SK-N-SH (cell line): Measurements from ENCODE around the gene UGT1A3. TPM values are rescaled to one million over a fixed set of nuclear protein-coding genes. Genes with fewer than 3 reads are reported as not detected.

ENCODE experiments used
- CTCF ChIA-PET: fragments of 300-600, 350-600 bp; formaldehyde crosslinking; extraction: SDS; loops from one replicate; lab custom pipeline; 2021; lab: Yijun Ruan, JAX
- POLR2A ChIA-PET: fragments of 350-600 bp; sonication (Branson Sonifier 250); formaldehyde crosslinking; extraction: SDS; loops from one replicate; lab custom pipeline; 2020; ENCODE audit warnings: antibody characterized with exemption, inconsistent platforms; lab: Yijun Ruan, JAX
- DNase-seq: peaks from one replicate; pipeline ENCODE4 v3.0.0; 2012
- H2AFZ ChIP-seq: fragments of 200-600 bp; sonication (generic); 2 replicates; pipeline ENCODE4 v1.8.1; 2016; ENCODE audit warnings: antibody characterized with exemption, mild to moderate bottlenecking, low read depth
- H3F3A ChIP-seq: fragments of 200-600 bp; sonication (generic); replicated peaks from 2 replicates; pipeline ENCODE3; 2016; ENCODE audit warnings: antibody characterized with exemption, mild to moderate bottlenecking; ENCODE audit not compliant: insufficient read depth
- H3K27ac ChIP-seq, 2 experiments: fragments of 200-500 bp in 1 of 2; fragments of 200-600 bp in 1 of 2; sonication (Bioruptor generic) in 1 of 2; sonication (generic), shearing (Covaris generic) in 1 of 2; 2 replicates each; pipeline versions ENCODE4 v1.5.1 to v1.6.1; 2014 to 2016; ENCODE audit warnings: low read depth in 2 of 2, inconsistent platforms in 1 of 2, low read length in 1 of 2, mild to moderate bottlenecking in 1 of 2, mixed read lengths in 1 of 2
- H3K27me3 ChIP-seq: fragments of 200-600 bp; sonication (generic), shearing (Covaris generic); 2 replicates; pipeline ENCODE4 v1.6.1; 2016; ENCODE audit warnings: mixed run types; ENCODE audit not compliant: insufficient read depth
- H3K36me3 ChIP-seq, 2 experiments: fragments of 200-500 bp in 1 of 2; fragments of 200-600 bp in 1 of 2; sonication (Bioruptor generic) in 1 of 2; sonication (generic) in 1 of 2; replicated peaks in 1 of 2; 2 replicates each; pipeline versions ENCODE3 to v1.5.1; 2014 to 2016; ENCODE audit warnings: low read length in 1 of 2, mild to moderate bottlenecking in 1 of 2; ENCODE audit not compliant: insufficient read depth in 2 of 2, control insufficient read depth in 1 of 2
- H3K4me1 ChIP-seq, 2 experiments: fragments of 200-500 bp in 1 of 2; fragments of 200-600 bp in 1 of 2; sonication (Bioruptor generic) in 1 of 2; sonication (generic), shearing (Covaris generic) in 1 of 2; 2 replicates each; pipeline versions ENCODE4 v1.5.1 to v1.6.1; 2014 to 2016; ENCODE audit warnings: low read depth in 1 of 2, low read length in 1 of 2, mixed run types in 1 of 2; ENCODE audit not compliant: insufficient read depth in 2 of 2, control insufficient read depth in 1 of 2
- H3K4me2 ChIP-seq: fragments of 200-600 bp; sonication (generic), shearing (Covaris generic); 2 replicates; pipeline ENCODE4 v1.6.1; 2017; ENCODE audit warnings: mixed run types
- H3K4me3 ChIP-seq, 2 experiments: fragments of 200-500 bp in 1 of 2; fragments of 200-600 bp in 1 of 2; sonication (Bioruptor generic) in 1 of 2; sonication (generic), shearing (Covaris generic) in 1 of 2; 2 replicates each; pipeline versions ENCODE4 v1.5.1 to v1.8.1; 2014 to 2016; ENCODE audit warnings: low read depth in 2 of 2, inconsistent platforms in 1 of 2, low read length in 1 of 2, mild to moderate bottlenecking in 1 of 2, mixed read lengths in 1 of 2, moderate library complexity in 1 of 2
- H3K79me2 ChIP-seq: fragments of 200-600 bp; sonication (generic); 2 replicates; pipeline ENCODE4 v1.8.1; 2017; ENCODE audit warnings: mild to moderate bottlenecking; ENCODE audit not compliant: insufficient read depth
- H3K9ac ChIP-seq: fragments of 200-600 bp; sonication (generic); 2 replicates; pipeline ENCODE4 v1.6.1; 2017; ENCODE audit warnings: mixed run types
- H3K9me2 ChIP-seq: fragments of 200-600 bp; sonication (generic); 2 replicates; pipeline ENCODE4 v1.6.1; 2017; ENCODE audit warnings: mixed run types
- H3K9me3 ChIP-seq: fragments of 200-600 bp; sonication (generic); 2 replicates; pipeline ENCODE4 v1.6.1; 2017; ENCODE audit warnings: mixed run types, mild to moderate bottlenecking, moderate library complexity
- H4K20me1 ChIP-seq: fragments of 200-600 bp; sonication (generic); 2 replicates; pipeline ENCODE4 v1.6.1; 2017; ENCODE audit warnings: mild to moderate bottlenecking, mixed run types; ENCODE audit not compliant: insufficient read depth
- CHD2 ChIP-seq: fragments of 150-350 bp; IDR thresholded peaks from 2 replicates; pipeline ENCODE4 v1.6.1; 2018; ENCODE audit warnings: low read length; ENCODE audit not compliant: partially characterized antibody
- ELF1 ChIP-seq: IDR thresholded peaks from 2 replicates; pipeline ENCODE4 v1.4.0; 2012
- EZH2phosphoT487 ChIP-seq: fragments of 200-600 bp; sonication (generic); IDR thresholded peaks from 2 replicates; pipeline ENCODE4 v1.6.1; 2017; ENCODE audit warnings: low read depth, mixed run types, mild to moderate bottlenecking, antibody characterized with exemption, moderate library complexity, borderline replicate concordance
- FOSL2 ChIP-seq: IDR thresholded peaks from 2 replicates; pipeline ENCODE4 v1.4.0; 2012; ENCODE audit warnings: low read depth, mild to moderate bottlenecking, moderate library complexity, borderline replicate concordance
- FOXM1 ChIP-seq: IDR thresholded peaks from 2 replicates; pipeline ENCODE4 v1.4.0; 2012; ENCODE audit warnings: low read depth, mild to moderate bottlenecking
- GABPA ChIP-seq: IDR thresholded peaks from 2 replicates; pipeline ENCODE4 v1.4.0; 2012; ENCODE audit warnings: low read depth, mild to moderate bottlenecking
- JUND ChIP-seq: IDR thresholded peaks from 2 replicates; pipeline ENCODE4 v1.4.0; 2012
- MEF2A ChIP-seq: IDR thresholded peaks from 2 replicates; pipeline ENCODE4 v1.4.0; 2012; ENCODE audit warnings: low read depth, borderline replicate concordance
- POLR2AphosphoS5 ChIP-seq: IDR thresholded peaks from 2 replicates; pipeline ENCODE4 v1.6.1; 2012; ENCODE audit warnings: low read depth, low read length
- RCOR1 ChIP-seq: fragments of 150-350 bp; IDR thresholded peaks from 2 replicates; pipeline ENCODE4 v1.6.1; 2017; ENCODE audit warnings: antibody characterized with exemption, low read length
- TAF1 ChIP-seq: IDR thresholded peaks from 2 replicates; pipeline ENCODE4 v1.6.1; 2012; ENCODE audit warnings: low read depth, mild to moderate bottlenecking, low read length, moderate library complexity, borderline replicate concordance
- TEAD4 ChIP-seq: IDR thresholded peaks from 2 replicates; pipeline ENCODE4 v1.4.0; 2012; ENCODE audit warnings: mild to moderate bottlenecking, borderline replicate concordance; ENCODE audit not compliant: insufficient read depth
- YY1 ChIP-seq: IDR thresholded peaks from 2 replicates; pipeline ENCODE4 v1.4.0; 2012; ENCODE audit warnings: low read depth, mild to moderate bottlenecking
- WGBS: methylation state at CpG from one replicate; pipeline ENCODE4 v1.1.6; 2017; ENCODE audit warnings: low lambda C conversion rate; 5-methylcytosine and 5-hydroxymethylcytosine counted together
- polyA plus RNA-seq, 3 experiments: library from polyadenylated mRNA; depleted of rRNA; stranded (reverse); fragments of >200 nt; gene quantifications; 2 replicates each; pipeline ENCODE4 v1.2.3, GENCODE V29; 2012
- TF ChIP-seq, protein P1 (sequence below): fragments of 150-350 bp; IDR thresholded peaks from 2 replicates; pipeline ENCODE4 v1.6.1; 2017; ENCODE audit warnings: antibody characterized with exemption, low read length, low read depth, borderline replicate concordance
- TF ChIP-seq, protein P2 (sequence below): IDR thresholded peaks from 2 replicates; pipeline ENCODE4 v1.4.0; 2012; ENCODE audit warnings: low read depth, borderline replicate concordance
- TF ChIP-seq, protein P3 (sequence below): fragments of 200-600 bp; sonication (generic); IDR thresholded peaks from 2 replicates; pipeline ENCODE4 v1.6.1; 2017; ENCODE audit warnings: antibody characterized with exemption, mild to moderate bottlenecking, moderate library complexity
- TF ChIP-seq, protein P4 (sequence below): IDR thresholded peaks from 2 replicates; pipeline ENCODE4 v1.4.0; 2012; ENCODE audit warnings: low read depth, borderline replicate concordance
- TF ChIP-seq, protein P5 (sequence below): IDR thresholded peaks from 2 replicates; pipeline ENCODE4 v1.4.0; 2012; ENCODE audit warnings: low read depth

UGT1A3 gene
- polyA plus RNA-seq, 1 of the 3 experiments (the other 2 are of a cell fraction) = not detected

DNA sequence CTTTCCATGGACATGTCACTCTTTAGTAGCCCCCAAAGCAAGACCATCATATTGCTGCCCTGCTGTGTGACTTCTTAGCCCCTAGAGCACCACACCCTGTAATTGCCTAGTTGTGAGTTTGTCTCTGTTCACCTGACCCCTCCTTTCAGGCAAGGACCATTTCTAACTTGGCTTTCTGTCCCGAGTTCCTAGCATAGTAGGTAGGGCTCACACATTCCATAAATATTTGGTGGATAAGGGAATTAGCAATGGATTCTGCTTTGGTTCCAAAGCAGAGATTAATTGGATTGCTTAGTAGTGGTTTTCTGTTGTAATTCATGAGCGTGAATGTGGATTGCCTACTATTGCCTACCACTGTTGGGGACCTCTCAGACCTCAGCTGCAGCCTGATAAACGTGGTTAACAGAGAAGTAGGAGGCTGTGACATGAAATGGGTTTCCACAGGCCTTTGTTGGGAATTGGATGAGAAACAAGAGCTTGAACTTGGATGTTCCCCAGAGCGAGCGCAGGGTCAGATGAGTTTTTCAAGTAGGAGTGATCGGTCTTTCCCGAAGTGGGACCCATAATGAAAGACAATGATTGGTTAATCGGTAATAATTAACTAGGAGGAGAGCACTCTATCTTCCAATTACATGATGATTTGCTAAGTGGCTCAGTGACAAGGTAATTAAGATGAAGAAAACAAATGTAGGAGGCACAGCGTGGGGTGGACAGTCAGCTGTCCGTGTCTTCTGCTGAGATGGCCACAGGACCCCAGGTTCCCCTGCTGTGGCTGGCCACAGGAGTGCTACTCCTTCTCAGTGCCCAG is 17.8 kb downstream of the UGT1A3 start:
- ChIA-PET POLR2A (no interaction called here), CTCF (interaction anchor here (1.9 kb wide), 1 partner anchor 35 kb away, joined by 6 read pairs; no protein-coding TSS in a partner anchor)
- no peak overlapping the region for H3K27ac ChIP-seq
- no peak for DNase-seq
- TF ChIP-seq YY1 (no peak), GABPA (no peak), TEAD4 (no peak), ELF1 (no peak), MEF2A (no peak)
- TF ChIP-seq, protein P1, sequence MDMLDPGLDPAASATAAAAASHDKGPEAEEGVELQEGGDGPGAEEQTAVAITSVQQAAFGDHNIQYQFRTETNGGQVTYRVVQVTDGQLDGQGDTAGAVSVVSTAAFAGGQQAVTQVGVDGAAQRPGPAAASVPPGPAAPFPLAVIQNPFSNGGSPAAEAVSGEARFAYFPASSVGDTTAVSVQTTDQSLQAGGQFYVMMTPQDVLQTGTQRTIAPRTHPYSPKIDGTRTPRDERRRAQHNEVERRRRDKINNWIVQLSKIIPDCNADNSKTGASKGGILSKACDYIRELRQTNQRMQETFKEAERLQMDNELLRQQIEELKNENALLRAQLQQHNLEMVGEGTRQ = no peak
- TF ChIP-seq, protein P2, sequence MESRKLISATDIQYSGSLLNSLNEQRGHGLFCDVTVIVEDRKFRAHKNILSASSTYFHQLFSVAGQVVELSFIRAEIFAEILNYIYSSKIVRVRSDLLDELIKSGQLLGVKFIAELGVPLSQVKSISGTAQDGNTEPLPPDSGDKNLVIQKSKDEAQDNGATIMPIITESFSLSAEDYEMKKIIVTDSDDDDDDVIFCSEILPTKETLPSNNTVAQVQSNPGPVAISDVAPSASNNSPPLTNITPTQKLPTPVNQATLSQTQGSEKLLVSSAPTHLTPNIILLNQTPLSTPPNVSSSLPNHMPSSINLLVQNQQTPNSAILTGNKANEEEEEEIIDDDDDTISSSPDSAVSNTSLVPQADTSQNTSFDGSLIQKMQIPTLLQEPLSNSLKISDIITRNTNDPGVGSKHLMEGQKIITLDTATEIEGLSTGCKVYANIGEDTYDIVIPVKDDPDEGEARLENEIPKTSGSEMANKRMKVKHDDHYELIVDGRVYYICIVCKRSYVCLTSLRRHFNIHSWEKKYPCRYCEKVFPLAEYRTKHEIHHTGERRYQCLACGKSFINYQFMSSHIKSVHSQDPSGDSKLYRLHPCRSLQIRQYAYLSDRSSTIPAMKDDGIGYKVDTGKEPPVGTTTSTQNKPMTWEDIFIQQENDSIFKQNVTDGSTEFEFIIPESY = no peak
- no peaks in the 10 kb centered on the region for H4K20me1 ChIP-seq
- H3K4me1 ChIP-seq = no peaks in the 10 kb centered on the region
- 53% methylated on average over 10 of the region's 10 CpGs for WGBS
- no peak overlapping the region for H3K4me3 ChIP-seq
- no peaks in the 10 kb centered on the region for H3K36me3 ChIP-seq
- no peaks in the 10 kb centered on the region for H3F3A ChIP-seq
- H2AFZ ChIP-seq = no peak overlapping the region
- no peaks in the 10 kb centered on the region for H3K9me2 ChIP-seq
- no peaks in the 10 kb centered on the region; the same call in 1 of the 2 replicates for H3K27me3 ChIP-seq
- H3K9ac ChIP-seq = no peak overlapping the region
- H3K9me3 ChIP-seq = no peaks in the 10 kb centered on the region
- H3K4me2 ChIP-seq = no peak overlapping the region
- no peaks in the 10 kb centered on the region for H3K79me2 ChIP-seq

DNA sequence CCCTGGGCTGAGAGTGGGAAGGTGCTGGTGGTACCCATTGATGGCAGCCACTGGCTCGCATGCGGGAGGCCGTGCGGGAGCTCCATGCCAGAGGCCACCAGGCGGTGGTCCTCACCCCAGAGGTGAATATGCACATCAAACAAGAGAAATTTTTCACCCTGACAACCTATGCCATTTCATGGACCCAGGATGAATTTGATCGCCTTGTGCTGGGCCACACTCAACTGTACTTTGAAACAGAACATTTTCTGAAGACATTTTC is 18.4 kb downstream of the UGT1A3 start:
- H3K4me1 ChIP-seq = no peaks in the 10 kb centered on the region
- TF ChIP-seq CHD2 = no peak
- TF ChIP-seq FOSL2 = no peak
- TF ChIP-seq ELF1 = no peak
- no peak for TF ChIP-seq POLR2AphosphoS5
- TF ChIP-seq FOXM1 = no peak
- TF ChIP-seq JUND = no peak
- TF ChIP-seq, protein P3, sequence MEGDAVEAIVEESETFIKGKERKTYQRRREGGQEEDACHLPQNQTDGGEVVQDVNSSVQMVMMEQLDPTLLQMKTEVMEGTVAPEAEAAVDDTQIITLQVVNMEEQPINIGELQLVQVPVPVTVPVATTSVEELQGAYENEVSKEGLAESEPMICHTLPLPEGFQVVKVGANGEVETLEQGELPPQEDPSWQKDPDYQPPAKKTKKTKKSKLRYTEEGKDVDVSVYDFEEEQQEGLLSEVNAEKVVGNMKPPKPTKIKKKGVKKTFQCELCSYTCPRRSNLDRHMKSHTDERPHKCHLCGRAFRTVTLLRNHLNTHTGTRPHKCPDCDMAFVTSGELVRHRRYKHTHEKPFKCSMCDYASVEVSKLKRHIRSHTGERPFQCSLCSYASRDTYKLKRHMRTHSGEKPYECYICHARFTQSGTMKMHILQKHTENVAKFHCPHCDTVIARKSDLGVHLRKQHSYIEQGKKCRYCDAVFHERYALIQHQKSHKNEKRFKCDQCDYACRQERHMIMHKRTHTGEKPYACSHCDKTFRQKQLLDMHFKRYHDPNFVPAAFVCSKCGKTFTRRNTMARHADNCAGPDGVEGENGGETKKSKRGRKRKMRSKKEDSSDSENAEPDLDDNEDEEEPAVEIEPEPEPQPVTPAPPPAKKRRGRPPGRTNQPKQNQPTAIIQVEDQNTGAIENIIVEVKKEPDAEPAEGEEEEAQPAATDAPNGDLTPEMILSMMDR = no peak
- TF ChIP-seq TAF1 = no peak
- no peak for TF ChIP-seq RCOR1
- TF ChIP-seq, protein P2 = no peak
- TF ChIP-seq, protein P4, sequence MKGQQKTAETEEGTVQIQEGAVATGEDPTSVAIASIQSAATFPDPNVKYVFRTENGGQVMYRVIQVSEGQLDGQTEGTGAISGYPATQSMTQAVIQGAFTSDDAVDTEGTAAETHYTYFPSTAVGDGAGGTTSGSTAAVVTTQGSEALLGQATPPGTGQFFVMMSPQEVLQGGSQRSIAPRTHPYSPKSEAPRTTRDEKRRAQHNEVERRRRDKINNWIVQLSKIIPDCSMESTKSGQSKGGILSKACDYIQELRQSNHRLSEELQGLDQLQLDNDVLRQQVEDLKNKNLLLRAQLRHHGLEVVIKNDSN = no peak
- no peak for TF ChIP-seq EZH2phosphoT487
- TF ChIP-seq, protein P5, sequence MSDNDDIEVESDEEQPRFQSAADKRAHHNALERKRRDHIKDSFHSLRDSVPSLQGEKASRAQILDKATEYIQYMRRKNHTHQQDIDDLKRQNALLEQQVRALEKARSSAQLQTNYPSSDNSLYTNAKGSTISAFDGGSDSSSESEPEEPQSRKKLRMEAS = no peak
- no peak for TF ChIP-seq MEF2A

More for the DNA sequence above, 18.4 kb downstream of the UGT1A3 start:
- POLR2A ChIA-PET = no interaction called here
- Histone ChIP-seq H3K9me2 (no peaks in the 10 kb centered on the region), H3K27me3 (no peaks in the 10 kb centered on the region; the same call in 1 of the 2 replicates), H2AFZ (no peak overlapping the region), H3K9me3 (no peaks in the 10 kb centered on the region), H3K27ac (no peak overlapping the region), H3K36me3 (no peaks in the 10 kb centered on the region), H3K79me2 (no peaks in the 10 kb centered on the region), H4K20me1 (no peaks in the 10 kb centered on the region), H3F3A (no peaks in the 10 kb centered on the region), H3K4me3 (no peak overlapping the region), H3K4me2 (no peak overlapping the region), H3K9ac (no peak overlapping the region)
- DNase-seq = no peak
- 63% methylated on average over 2 of the region's 6 CpGs for WGBS
- CTCF ChIA-PET = interaction anchor here (1.9 kb wide), 1 partner anchor 36 kb away, joined by 6 read pairs; no protein-coding TSS in a partner anchor
